Right lobe of liver (tissue), 4 donors: Measurements from ENCODE around the gene FXYD1.

Experiments
- POLR2A ChIP-seq: fragments of 450-650 bp; IDR thresholded peaks from one replicate; pipeline ENCODE4 v1.6.1; 2017; ENCODE audit warnings: antibody characterized with exemption, mild to moderate bottlenecking
- TF ChIP-seq, protein P1 (sequence below), 4 donors: fragments of 200-600 bp in 3 of 4; fragments of 450-650 bp in 1 of 4; IDR thresholded peaks; one replicate each; pipeline versions ENCODE4 v1.5.1 to v1.8.0; 2016 to 2022; ENCODE audit warnings: antibody characterized with exemption in 4 of 4, mild to moderate bottlenecking in 2 of 4
- donor health status: DM: no; HTN: no; CAD: no.
- donor health status: DM: no; HTN: no; CAD: no.
- donor health status: DM: no; HTN: yes; CAD: no.

DNA sequence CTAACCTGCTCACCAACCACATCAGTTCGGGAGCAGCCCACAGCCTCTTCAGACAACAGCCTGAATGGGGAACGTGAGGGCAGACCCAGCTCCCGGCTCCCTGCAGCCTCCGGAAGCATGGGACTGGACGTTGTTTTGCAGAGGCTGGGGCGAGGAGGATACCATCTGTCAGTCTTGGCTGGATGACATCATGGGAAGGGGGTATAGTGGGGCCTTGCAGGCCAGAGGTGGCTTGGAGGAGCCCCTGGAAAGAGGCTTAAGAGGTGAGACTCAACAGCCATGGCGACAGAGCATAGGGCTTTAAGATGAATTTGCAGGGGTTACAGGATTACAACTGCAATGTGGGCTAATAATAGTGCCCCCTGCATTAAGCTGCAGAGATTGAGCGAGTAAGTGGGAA, 21.5 kb upstream of the FXYD1 start:
- TF ChIP-seq, protein P1, sequence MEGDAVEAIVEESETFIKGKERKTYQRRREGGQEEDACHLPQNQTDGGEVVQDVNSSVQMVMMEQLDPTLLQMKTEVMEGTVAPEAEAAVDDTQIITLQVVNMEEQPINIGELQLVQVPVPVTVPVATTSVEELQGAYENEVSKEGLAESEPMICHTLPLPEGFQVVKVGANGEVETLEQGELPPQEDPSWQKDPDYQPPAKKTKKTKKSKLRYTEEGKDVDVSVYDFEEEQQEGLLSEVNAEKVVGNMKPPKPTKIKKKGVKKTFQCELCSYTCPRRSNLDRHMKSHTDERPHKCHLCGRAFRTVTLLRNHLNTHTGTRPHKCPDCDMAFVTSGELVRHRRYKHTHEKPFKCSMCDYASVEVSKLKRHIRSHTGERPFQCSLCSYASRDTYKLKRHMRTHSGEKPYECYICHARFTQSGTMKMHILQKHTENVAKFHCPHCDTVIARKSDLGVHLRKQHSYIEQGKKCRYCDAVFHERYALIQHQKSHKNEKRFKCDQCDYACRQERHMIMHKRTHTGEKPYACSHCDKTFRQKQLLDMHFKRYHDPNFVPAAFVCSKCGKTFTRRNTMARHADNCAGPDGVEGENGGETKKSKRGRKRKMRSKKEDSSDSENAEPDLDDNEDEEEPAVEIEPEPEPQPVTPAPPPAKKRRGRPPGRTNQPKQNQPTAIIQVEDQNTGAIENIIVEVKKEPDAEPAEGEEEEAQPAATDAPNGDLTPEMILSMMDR (IDR thresholded peaks at IDR 0.05): no peak
- TF ChIP-seq POLR2A: no peak
